ENCODE results near the gene PIM1.
"Not testable (repeated sequence)": the region's sequence is repeated elsewhere in the genome, so short reads cannot be mapped to it uniquely, and the experiment has no call there.

Gene PIM1

GRCh38 chr6:37188962-37189510, 19.1 kb downstream of the PIM1 start:
- no peak for DNase-seq (ENCODE audit: low spot score)

- no peak for DNase-seq (ENCODE audit: low spot score)
Measured at GRCh38 chr6:37190159-37190535, 20.2 kb downstream of the PIM1 start.

- DNase-seq (ENCODE audit: low spot score), result no peak
Measured at GRCh38 chr6:37192666-37193065, 22.7 kb downstream of the PIM1 start.

- not testable (repeated sequence) for DNase-seq (ENCODE audit: low spot score)
Measured at GRCh38 chr6:37194886-37195285, 24.9 kb downstream of the PIM1 start.

- DNase-seq (ENCODE audit: low spot score), result not testable (repeated sequence)
Measured at GRCh38 chr6:37196451-37196850, 26.5 kb downstream of the PIM1 start.

GRCh38 chr6:37200085-37200484, 30.1 kb downstream of the PIM1 start:
- DNase-seq (ENCODE audit: low spot score), result no peak

- DNase-seq (ENCODE audit: low spot score), result no peak
Measured at GRCh38 chr6:37201726-37202125, 31.8 kb downstream of the PIM1 start.

GRCh38 chr6:37202788-37203491, 33.0 kb downstream of the PIM1 start:
- no peak for DNase-seq (ENCODE audit: low spot score)

GRCh38 chr6:37204014-37204751, 34.2 kb downstream of the PIM1 start:
- DNase-seq (ENCODE audit: low spot score), result no peak

GRCh38 chr6:37205175-37205996, 35.4 kb downstream of the PIM1 start:
- no peak for DNase-seq (ENCODE audit: low spot score)

GRCh38 chr6:37205997-37206340, 36.0 kb downstream of the PIM1 start:
- no peak for DNase-seq (ENCODE audit: low spot score)

- DNase-seq (ENCODE audit: low spot score), result no peak
Measured at GRCh38 chr6:37206622-37207021, 36.7 kb downstream of the PIM1 start.

- peak; percentile 86 for DNase-seq (ENCODE audit: low spot score)
Measured at GRCh38 chr6:37207903-37208456, 38.0 kb downstream of the PIM1 start.

GRCh38 chr6:37208793-37209192, 38.8 kb downstream of the PIM1 start:
- no peak for DNase-seq (ENCODE audit: low spot score)

- DNase-seq (ENCODE audit: low spot score), result no peak
Measured at GRCh38 chr6:37209461-37210205, 39.7 kb downstream of the PIM1 start.

- peak; percentile 65 for DNase-seq (ENCODE audit: low spot score)
Measured at GRCh38 chr6:37210313-37210968, 40.5 kb downstream of the PIM1 start.

GRCh38 chr6:37212268-37212667, 42.3 kb downstream of the PIM1 start:
- no peak for DNase-seq (ENCODE audit: low spot score)

GRCh38 chr6:37218061-37218460, 48.1 kb downstream of the PIM1 start:
- no peak for DNase-seq (ENCODE audit: low spot score)

- no peak for DNase-seq (ENCODE audit: low spot score)
Measured at GRCh38 chr6:37218511-37218910, 48.6 kb downstream of the PIM1 start.

GRCh38 chr6:37221585-37222124, 51.7 kb downstream of the PIM1 start:
- no peak for DNase-seq (ENCODE audit: low spot score)

Measured in germinal center (tissue), 1 donor.